GM23338 (cell line): ENCODE data around the gene ADCY1.

Source experiments
- CREB1 ChIP-seq: fragments of 250-450 bp; sonication (Bioruptor Pico); IDR thresholded peaks from 2 replicates; pipeline ENCODE4 v1.5.0; 2020; ENCODE audit warnings: low read depth, mild to moderate bottlenecking, moderate library complexity
- EZH2 ChIP-seq: fragments of 200-600 bp; sonication (generic); IDR thresholded peaks from one replicate; pipeline ENCODE4 v1.8.0; 2017; ENCODE audit warnings: antibody characterized with exemption, mild to moderate bottlenecking, low read depth; ENCODE audit not compliant: unreplicated experiment
- EZH2phosphoT487 ChIP-seq: fragments of 200-600 bp; sonication (generic); IDR thresholded peaks from one replicate; pipeline ENCODE4 v1.8.1; 2018; ENCODE audit warnings: antibody characterized with exemption; ENCODE audit not compliant: unreplicated experiment
- JUNB ChIP-seq: IDR thresholded peaks from one replicate; pipeline ENCODE4 v1.6.1; 2016; ENCODE audit warnings: antibody characterized with exemption; ENCODE audit not compliant: unreplicated experiment
- NANOG ChIP-seq: IDR thresholded peaks from 2 replicates; pipeline ENCODE4 v1.6.1; 2016; ENCODE audit warnings: antibody characterized with exemption, borderline replicate concordance
- POLR2AphosphoS5 ChIP-seq: IDR thresholded peaks from 2 replicates; pipeline ENCODE4 v1.6.1; 2016; ENCODE audit warnings: antibody characterized with exemption, low read depth
- STAT1 ChIP-seq: IDR thresholded peaks from one replicate; pipeline ENCODE4 v1.6.1; 2016; ENCODE audit warnings: antibody characterized with exemption; ENCODE audit not compliant: unreplicated experiment
- ZNF114 ChIP-seq: fragments of 250-450 bp; sonication (Bioruptor Pico); IDR thresholded peaks from 2 replicates; pipeline ENCODE4 v1.5.0; 2020; ENCODE audit warnings: mild to moderate bottlenecking, moderate library complexity
- TF ChIP-seq, protein P1 (sequence below), 2 experiments: fragments of 200-600 bp in 1 of 2; sonication (generic) in 1 of 2; conservative IDR thresholded peaks; 2 replicates each; pipeline versions ENCODE4 v1.5.1 to v1.6.1; 2016 to 2017; ENCODE audit warnings: antibody characterized with exemption in 2 of 2, low read depth in 2 of 2, mild to moderate bottlenecking in 2 of 2, moderate library complexity in 1 of 2
- TF ChIP-seq, protein P2 (sequence below): IDR thresholded peaks from one replicate; pipeline ENCODE4 v1.6.1; 2018; ENCODE audit warnings: antibody characterized with exemption; ENCODE audit not compliant: unreplicated experiment
- TF ChIP-seq, protein P3 (sequence below): IDR thresholded peaks from 2 replicates; pipeline ENCODE4 v1.6.1; 2016; ENCODE audit warnings: antibody characterized with exemption

DNA sequence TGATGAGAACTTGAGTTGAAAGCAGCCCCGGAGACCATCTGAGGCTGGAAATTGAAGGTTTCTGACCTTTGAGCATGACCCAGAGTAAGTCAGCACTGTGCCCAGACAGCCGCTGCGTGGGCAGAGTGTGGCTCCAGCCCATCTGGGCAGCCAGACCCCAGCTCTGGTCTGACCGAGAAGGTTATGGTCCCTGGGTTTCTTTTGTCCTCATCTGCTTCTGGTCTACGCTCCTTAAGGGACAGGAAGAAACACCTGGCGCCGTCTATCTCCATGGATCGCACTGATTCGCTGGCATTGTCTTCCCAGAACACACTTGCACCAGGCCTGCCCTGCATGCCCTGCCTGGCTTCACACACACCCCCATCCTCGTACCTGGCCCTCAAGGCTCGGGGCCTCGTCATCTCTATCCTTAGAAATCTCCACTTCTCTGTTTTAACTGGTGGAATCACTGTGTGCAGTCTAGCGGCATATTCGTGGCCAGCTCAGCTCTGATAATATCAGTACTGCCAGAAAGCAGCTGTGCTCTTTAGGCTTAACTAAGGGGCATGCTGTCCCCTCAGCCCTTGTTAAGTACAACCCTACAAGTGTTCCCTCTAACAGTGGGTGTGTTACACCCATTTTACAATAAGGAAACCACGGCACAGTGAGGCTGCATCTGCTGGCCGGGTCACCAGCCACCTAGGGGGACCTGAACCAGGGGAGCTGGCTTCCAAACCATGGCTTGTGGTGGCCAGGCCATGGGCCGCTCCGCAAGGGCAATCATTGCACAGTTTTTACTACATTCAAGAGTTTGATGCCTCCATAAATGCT is 127.7 kb downstream of the ADCY1 start:
- TF ChIP-seq EZH2 (no peak), POLR2AphosphoS5 (no peak), JUNB (no peak), CREB1 (CRISPR knock-in tag) (no peak), NANOG (no peak), EZH2phosphoT487 (no peak), ZNF114 (CRISPR knock-in tag) (no peak), STAT1 (no peak)
- TF ChIP-seq, protein P1, sequence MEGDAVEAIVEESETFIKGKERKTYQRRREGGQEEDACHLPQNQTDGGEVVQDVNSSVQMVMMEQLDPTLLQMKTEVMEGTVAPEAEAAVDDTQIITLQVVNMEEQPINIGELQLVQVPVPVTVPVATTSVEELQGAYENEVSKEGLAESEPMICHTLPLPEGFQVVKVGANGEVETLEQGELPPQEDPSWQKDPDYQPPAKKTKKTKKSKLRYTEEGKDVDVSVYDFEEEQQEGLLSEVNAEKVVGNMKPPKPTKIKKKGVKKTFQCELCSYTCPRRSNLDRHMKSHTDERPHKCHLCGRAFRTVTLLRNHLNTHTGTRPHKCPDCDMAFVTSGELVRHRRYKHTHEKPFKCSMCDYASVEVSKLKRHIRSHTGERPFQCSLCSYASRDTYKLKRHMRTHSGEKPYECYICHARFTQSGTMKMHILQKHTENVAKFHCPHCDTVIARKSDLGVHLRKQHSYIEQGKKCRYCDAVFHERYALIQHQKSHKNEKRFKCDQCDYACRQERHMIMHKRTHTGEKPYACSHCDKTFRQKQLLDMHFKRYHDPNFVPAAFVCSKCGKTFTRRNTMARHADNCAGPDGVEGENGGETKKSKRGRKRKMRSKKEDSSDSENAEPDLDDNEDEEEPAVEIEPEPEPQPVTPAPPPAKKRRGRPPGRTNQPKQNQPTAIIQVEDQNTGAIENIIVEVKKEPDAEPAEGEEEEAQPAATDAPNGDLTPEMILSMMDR (conservative IDR thresholded peaks at IDR 0.05; ENCODE audit: low read depth in 2 of 2): no peak
- TF ChIP-seq, protein P2, sequence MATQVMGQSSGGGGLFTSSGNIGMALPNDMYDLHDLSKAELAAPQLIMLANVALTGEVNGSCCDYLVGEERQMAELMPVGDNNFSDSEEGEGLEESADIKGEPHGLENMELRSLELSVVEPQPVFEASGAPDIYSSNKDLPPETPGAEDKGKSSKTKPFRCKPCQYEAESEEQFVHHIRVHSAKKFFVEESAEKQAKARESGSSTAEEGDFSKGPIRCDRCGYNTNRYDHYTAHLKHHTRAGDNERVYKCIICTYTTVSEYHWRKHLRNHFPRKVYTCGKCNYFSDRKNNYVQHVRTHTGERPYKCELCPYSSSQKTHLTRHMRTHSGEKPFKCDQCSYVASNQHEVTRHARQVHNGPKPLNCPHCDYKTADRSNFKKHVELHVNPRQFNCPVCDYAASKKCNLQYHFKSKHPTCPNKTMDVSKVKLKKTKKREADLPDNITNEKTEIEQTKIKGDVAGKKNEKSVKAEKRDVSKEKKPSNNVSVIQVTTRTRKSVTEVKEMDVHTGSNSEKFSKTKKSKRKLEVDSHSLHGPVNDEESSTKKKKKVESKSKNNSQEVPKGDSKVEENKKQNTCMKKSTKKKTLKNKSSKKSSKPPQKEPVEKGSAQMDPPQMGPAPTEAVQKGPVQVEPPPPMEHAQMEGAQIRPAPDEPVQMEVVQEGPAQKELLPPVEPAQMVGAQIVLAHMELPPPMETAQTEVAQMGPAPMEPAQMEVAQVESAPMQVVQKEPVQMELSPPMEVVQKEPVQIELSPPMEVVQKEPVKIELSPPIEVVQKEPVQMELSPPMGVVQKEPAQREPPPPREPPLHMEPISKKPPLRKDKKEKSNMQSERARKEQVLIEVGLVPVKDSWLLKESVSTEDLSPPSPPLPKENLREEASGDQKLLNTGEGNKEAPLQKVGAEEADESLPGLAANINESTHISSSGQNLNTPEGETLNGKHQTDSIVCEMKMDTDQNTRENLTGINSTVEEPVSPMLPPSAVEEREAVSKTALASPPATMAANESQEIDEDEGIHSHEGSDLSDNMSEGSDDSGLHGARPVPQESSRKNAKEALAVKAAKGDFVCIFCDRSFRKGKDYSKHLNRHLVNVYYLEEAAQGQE: no peak
- TF ChIP-seq, protein P3, sequence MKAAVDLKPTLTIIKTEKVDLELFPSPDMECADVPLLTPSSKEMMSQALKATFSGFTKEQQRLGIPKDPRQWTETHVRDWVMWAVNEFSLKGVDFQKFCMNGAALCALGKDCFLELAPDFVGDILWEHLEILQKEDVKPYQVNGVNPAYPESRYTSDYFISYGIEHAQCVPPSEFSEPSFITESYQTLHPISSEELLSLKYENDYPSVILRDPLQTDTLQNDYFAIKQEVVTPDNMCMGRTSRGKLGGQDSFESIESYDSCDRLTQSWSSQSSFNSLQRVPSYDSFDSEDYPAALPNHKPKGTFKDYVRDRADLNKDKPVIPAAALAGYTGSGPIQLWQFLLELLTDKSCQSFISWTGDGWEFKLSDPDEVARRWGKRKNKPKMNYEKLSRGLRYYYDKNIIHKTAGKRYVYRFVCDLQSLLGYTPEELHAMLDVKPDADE: no peak
